GM19351 (cell line): ENCODE measurements around the gene KCNK6.
A peak's percentile ranks its signal among the peaks of the same experiment; 100 is the strongest.
"Not testable (repeated sequence)": the region's sequence is repeated elsewhere in the genome, so short reads cannot be mapped to it uniquely, and the experiment has no call there.

Experiments used
- ATAC-seq: cut with Tn5 transposase; IDR thresholded peaks from one replicate; pipeline ENCODE4 v1.9.1; 2021; ENCODE audit warnings: mild to moderate bottlenecking, moderate library complexity; ENCODE audit not compliant: unreplicated experiment

KCNK6 gene

DNA sequence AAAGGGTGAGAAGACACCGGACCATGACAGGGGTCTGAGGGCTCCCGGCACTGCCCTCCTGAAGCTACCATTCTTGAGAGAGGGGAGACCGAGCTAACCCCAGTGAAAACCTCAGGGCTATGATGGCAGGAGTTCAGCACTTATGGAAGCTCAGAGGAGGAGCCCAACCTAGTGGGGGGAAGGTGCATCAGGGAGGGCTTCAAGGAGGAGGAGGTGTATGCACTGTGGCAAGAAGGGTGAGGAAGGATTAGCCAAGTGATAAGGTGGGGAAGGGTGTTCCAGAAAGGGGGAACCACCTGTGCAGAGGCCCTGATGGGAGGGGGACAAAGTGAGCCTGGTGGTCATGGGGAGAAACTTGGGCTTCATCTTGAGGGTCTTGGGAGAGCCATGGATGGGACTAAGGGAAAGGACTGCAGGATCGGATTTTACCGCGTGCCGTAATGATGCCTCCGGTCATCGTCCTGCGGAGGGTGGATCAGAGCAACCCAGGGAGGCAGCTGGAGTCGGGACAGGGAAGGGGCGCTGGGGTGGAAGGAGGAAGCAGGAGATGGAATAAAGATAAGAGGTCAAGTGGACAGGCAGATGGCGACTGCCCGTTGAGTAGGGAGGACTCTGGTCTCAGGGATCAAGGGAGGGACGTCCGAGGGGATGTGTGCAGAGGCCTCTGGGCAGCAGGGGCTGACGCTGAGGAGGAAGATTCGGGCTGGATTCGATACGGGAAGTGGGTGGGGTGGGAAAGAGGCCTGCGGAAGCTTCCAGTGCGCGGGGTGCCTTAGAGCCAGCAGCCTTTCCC is 41.4 kb downstream of the KCNK6 start:
- ATAC-seq: no peak

DNA sequence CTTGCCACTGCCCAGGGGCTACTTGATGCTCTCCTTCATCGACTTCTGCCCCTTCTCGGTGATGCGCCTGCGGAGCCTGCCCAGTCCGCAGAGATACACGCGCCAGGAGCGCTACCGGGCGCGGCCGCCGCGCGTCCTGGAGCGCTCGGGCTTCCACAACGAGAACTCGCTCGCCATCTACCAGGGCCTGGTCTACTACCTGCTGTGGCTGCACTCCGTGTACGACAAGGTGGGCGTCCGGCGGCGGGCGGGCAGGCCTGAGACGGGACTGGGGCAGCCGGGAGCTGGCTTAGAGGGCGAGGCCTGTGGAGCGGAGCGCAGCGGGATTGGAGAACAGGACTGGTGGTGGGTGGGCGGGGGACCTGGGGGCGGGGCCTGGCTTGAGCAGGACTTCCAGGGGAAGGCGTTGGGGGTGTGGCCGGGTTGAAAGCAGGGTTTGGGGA is 42.0 kb downstream of the KCNK6 start:
- peak; percentile 55 for ATAC-seq

- ATAC-seq: peak; percentile 13
These were observed 42.7 kb downstream of the KCNK6 start for GRCh38 chr19:38362076-38362945.

- ATAC-seq: not testable (repeated sequence)
These were observed 43.5 kb downstream of the KCNK6 start for GRCh38 chr19:38362946-38363688.

GRCh38 chr19:38367041-38367440 is 47.4 kb downstream of the KCNK6 start:
- no peak for ATAC-seq

DNA sequence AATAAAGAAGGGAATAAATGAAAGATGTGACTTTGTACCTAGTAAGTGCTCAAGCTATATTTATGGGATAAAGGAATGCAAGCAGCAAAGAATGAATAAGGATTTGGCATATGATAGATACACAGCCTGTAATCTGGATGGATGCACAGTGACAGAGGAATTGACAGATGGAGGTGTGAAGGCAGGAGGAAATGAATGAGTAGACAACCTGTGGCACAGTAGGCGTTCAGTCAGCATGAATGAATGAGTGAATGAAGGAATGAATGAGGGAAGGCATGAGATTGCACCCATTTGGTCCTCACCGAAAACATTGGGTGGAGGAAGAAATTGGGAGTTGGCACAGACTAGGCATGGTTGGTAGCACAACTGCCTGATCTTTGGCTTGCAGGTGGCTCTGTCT is 49.9 kb downstream of the KCNK6 start:
- no peak for ATAC-seq

GRCh38 chr19:38370299-38370698 is 50.7 kb downstream of the KCNK6 start:
- ATAC-seq: no peak

- no peak for ATAC-seq
These were observed 51.4 kb downstream of the KCNK6 start for GRCh38 chr19:38371081-38371480.

DNA sequence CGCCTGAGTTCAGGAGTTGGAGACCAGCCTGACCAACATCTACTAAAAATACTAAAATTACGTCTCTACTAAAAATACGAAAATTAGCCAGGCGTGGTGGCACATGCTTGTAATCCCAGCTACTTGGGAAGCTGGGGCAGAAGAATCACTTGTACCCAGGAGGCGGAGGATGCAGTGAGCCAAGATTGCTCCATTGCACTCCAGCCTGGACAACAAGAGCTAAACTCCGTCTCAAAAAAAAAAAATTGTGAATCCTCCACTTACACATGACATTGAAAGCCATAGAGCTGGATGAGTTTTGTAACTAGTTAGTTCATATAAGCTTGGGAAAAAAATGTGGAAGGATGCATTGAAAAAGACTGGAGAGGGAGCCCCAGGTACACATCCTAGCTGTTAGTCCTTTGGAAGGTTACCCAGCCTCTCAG is 54.3 kb downstream of the KCNK6 start:
- no peak for ATAC-seq

- ATAC-seq: peak; percentile 97
These were observed 54.9 kb downstream of the KCNK6 start, which contains the start of gene PSMD8 for GRCh38 chr19:38374332-38375097. PSMD8 (plus strand) TSS chr19:38374571; CDS start chr19:38374602, 31 bp downstream.

DNA sequence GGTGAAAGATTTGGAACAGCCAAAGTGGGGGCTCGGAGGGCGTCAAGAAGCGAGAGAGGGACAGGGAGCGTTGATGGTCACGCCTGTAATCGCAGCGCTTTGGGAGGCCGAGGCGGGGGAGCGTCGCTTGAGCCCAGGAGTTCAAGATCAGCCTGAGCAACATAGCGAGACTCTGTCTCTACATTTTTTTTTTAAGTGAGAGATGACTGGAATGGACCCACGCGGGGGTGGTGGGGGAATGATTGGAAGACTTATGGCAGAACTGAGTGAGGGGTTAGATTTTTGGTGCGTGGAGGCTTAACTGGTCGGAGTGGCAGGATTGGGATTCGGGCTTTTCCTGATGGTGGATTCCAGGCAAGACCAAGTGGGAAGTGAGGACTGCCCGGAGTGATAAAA is 55.5 kb downstream of the KCNK6 start:
- no peak for ATAC-seq

- ATAC-seq: no peak
These were observed 56.1 kb downstream of the KCNK6 start for GRCh38 chr19:38375748-38376147.

DNA sequence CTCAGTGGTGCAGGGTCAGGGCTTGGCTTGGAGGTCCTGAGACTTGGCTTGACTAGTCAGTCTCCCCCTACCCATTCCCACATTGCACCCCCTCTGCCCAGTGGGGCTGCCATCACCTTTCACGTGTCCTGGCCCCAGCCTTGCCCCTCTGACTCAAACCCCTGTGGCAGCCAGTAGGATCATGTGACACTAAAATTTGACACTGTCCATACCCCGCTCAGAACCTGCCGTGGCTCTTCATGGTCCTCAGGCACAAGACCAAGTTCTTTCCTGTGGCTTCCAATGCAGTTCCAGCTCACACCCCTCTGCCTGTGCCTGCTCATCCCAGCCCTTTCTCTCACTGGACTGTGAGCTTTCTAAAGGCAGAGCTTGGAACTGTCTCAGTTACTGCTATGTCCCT is 56.9 kb downstream of the KCNK6 start:
- no peak for ATAC-seq

GRCh38 chr19:38377052-38377451 is 57.4 kb downstream of the KCNK6 start:
- no peak for ATAC-seq

DNA sequence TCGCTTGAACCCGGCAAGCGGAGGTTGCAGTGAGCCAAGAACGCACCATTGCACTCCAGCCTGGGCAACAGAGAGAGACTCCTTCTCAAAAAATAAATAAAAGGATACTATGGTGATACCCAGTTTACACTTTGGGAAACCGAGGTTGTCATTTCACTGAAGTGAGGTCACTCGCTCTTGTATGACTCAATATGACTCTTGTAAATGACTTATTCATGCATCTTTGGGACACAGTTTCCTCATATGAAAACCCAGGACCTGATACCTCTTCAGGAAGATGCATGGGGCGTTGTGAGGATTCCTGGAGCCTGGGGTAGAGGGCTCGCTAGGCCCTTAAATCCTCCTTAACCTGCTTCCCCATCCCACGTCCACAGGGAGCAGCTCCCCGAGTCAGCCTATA is 59.2 kb downstream of the KCNK6 start:
- no peak for ATAC-seq

GRCh38 chr19:38381138-38381537 is 61.5 kb downstream of the KCNK6 start:
- no peak for ATAC-seq
